Dermis blood vessel endothelial cell (primary cell): ENCODE measurements around the gene C1QTNF4. TPM values are rescaled to one million over a fixed set of nuclear protein-coding genes. Genes with fewer than 3 reads are reported as not detected.

Experiments
- DNase-seq: peaks from one replicate; pipeline ENCODE4 v3.0.0; 2010
- total RNA-seq: library from RNA; depleted of rRNA; stranded (reverse); fragments of >200 nt; gene quantifications from 2 replicates; pipeline ENCODE4 v1.2.3, GENCODE V29; 2014

Gene C1QTNF4
- total RNA-seq, 1 donor from 2014 or later: 0.34 TPM

DNA sequence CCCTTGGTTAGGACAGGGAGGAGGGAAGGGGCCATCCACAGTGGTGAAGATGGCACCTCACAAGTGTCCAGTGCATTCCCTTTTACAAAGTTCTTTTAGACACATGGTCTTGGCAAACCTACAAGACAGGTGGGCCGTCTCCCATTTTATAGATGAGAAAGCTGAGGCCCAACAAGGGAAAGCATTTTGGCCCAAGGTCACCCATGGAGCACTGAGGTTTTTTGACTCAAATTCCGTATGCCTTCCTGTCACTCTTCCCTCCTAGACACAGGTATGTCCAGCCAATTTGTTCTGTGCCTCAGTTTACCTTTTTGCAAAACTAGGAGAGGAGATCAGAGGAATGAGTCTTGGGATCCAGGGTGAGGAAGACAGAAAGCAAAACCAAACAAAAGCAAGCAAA is 1.2 kb downstream of the C1QTNF4 start:
- DNase-seq: no peak

- DNase-seq: peak; percentile 27
Measured at GRCh38 chr11:47592251-47592650, 2.0 kb downstream of the C1QTNF4 start.

GRCh38 chr11:47591764-47592163 is 2.4 kb downstream of the C1QTNF4 start:
- DNase-seq: peak; percentile 91

DNA sequence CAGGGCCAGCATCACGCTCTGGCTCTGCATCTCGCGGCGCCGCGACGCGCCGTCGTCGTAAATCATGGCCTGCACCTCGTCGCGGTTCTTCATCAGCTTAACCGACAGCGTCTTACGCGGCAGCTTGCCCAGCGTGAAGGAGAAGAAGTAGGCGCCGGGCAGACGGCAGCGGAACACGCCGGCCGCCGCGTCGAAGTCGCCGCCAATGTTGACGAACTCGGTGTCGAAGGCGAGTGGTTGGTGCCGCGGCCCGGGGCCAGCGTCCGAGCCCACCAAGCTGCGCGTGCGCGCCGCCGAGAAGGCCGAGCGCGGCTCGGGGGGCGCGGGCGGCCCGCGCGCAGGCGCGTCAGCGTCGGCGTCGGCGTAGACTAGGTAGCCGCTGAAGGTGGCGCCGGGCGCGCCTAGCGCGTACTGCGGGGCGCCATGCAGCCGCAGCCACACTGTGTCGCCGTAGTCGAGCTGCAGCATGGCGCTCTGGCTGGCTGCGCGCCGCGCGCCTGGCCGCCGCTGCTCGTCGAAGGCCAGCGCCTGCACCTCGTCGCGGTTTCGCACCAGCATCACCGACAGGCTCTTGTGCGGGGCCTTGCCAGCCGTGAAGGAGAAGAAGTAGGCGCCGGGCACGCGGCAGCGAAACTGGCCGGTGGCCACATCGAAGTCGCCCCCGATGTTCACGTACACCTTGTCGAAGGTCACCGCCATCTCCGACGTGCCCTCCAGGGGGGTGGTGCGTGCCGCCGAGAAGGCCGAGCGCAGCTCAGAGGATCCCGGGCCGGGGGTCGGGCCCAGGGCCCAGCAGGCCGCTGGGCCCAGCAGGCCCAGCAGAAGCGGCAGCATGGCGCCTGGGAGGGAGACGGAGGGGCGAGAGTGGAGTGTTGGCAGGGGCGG is 4.0 kb downstream of the C1QTNF4 start:
- no peak for DNase-seq

DNA sequence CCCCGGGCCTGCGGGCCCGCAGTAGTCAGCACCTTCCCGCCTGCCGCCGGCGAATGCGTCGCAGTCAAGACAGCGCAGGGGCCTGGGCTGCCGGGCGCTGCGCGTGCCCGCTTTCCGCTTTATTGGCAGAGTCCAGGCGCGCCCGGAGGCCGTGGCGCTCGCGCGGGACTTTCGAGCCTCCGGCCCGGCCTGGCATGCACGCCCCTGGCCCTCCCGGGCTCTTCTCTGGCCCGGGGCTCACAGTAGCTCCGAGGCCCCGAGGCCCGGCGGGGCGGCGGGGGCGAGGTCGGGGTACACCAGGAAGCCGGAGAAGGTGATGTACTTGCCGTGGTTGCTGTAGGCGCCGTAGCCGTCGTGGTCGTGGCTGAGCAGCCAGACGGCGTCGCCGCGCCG is 4.6 kb downstream of the C1QTNF4 start:
- DNase-seq: no peak

DNA sequence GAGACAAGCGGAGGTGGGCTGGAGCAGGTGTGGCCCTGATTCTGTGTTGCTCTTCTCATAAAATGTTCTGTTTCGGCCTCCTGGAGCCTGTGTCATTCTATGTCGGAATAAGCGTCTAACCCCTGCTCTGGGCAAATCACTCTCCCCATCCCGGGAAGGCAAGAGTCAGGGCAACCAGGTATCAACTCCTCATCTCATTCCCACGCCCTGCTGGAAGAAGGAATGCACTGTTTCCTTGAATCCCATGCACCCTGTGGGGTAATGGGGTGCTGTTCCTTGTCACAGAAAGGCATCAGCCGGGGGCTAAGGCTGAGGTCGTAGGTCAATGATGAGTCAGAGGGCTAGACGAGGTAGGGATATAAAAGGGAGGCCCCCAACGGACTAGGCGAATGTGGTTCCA is 5.1 kb downstream of the C1QTNF4 start:
- no peak for DNase-seq

- DNase-seq: no peak
Measured at GRCh38 chr11:47587723-47588326, 6.4 kb downstream of the C1QTNF4 start.

- no peak for DNase-seq
Measured at GRCh38 chr11:47587039-47587716, 7.0 kb downstream of the C1QTNF4 start.

- DNase-seq: no peak
Measured at GRCh38 chr11:47586098-47586855, 7.9 kb downstream of the C1QTNF4 start, which contains the start of gene FAM180B. Gene FAM180B (plus strand): TSS chr11:47586678. CDS start chr11:47586769, 91 bp downstream.

DNA sequence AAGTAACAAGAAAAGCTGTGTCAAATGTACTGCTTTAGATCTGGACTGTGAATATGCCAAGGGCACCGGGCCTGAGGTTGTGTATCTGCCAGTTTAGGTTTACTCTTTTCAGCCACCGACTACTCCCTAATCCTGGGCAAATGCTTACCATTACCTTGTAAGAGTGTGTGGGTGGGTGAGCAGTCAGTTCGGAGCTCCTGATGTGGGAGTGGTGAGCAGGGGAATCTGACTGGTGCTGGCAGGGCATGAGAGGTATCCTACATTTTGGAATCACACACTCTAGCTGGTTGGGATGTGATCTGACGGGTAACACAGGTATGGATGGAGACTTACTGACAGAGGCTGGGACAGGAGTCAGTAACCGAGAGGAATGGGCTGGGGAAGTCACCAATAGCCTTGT is 10.4 kb downstream of the C1QTNF4 start:
- no peak for DNase-seq

- peak; percentile 89 for DNase-seq
Measured at GRCh38 chr11:47578524-47579494, 15.4 kb downstream of the C1QTNF4 start, which contains the start of the genes KBTBD4 and NDUFS3. Gene KBTBD4 (minus strand): TSS chr11:47578970. CDS start chr11:47578951, 19 bp downstream. Gene NDUFS3 (plus strand): TSS chr11:47579074. CDS start chr11:47579092, 18 bp downstream.

DNA sequence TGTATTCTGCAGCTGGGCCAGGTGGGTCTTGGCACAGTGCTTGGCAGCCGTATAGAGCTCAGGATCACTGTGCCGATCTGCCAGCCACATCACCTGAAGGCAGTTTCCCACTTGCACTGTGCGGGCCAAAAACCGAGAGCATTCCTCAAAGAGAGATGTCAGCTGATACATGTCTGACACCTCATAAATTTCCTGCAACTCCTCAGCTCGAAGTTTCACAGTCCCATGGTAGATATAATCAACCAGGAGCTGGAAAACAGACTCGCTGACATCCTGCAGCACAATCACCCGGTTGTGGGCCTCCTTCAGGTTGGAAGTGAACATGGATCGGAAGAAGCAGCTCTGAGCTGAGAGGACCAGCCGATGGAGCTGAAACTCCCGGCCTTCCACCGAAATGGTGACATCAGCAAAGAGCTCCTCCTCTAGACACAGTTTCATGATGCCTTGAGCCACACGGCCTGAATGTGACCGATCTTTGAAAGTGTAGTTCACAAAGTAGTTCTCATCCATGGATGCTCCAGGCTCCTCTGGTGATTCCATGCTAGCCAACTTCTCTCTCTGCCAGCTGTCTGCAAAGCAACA is 16.7 kb downstream of the C1QTNF4 start:
- no peak for DNase-seq

DNA sequence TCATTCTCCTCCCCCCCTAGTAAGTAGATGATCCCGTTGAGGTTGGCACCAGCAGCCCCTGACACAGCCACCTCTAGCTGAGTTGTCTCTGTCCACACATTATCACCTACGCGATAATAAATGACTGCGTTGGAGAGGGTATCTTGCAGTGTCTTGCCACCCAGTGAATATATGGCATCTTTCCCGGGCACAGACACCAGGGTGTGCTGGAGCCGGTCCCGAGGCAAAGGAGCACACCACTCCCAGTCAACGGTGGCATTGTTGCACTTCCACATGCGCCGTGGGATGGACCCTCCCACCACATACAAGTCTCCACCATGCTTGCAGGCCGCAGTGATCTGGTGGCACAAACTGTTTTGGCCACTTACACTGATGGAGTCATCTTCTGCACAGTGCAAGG is 20.9 kb downstream of the C1QTNF4 start:
- no peak for DNase-seq

DNA sequence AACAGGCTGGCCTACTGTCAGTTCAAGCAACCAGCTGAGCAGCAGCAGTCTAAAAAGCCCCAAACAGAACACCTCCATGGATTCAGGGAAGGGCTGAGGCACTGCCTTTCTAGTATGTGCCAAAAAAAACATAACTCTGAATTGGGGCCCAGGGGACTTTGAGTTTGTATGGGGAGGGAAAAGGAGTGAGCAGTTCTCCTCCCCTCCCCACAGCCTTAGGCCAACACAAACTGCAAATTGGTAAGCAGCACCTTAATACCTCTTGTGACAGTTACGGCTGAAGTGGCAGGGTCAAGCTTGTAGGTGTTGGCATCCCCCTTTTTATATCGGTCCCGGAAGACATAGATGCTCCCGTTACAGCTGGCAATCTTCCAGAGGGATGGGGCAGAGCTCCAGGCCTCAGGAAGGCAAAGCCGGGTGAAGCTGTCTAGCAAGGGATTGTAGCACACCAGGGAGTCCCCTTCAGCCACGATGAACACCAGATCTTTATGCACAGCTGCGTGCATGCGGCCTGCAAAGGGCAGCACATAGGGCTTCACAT is 21.4 kb downstream of the C1QTNF4 start:
- no peak for DNase-seq

DNA sequence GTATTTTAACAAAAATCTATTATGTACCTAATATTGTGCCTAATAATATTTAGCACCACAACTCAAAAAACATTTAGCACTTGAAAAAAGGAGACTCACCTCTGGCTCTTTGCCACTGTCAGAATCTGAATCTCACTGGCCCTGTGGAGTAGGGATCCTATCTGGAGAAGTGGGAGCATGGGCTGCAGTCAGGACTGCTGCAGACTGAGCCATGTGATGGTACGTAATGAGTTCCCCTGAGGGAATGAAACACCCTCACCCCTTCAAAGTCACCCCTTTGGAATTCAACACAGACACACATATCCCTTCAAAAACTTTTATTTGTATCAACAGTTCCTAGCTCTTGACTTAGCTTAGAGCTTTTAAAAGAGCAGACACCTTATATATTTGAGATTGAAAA is 22.3 kb downstream of the C1QTNF4 start:
- no peak for DNase-seq

DNA sequence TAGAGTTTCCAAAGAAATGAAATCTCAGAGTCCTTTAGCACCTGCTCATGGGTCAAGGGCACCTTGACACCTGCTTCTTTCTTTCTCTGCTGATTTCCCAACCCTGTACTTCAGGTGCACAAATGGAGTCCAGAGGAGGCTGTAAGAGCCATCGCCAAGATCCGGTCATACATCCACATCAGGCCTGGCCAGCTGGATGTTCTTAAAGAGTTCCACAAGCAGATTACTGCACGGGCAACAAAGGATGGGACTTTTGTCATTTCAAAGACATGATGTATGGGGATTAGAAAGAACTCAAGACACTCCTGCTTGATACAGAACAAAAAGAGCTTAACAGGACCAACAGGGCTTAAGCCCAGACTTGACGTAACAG is 22.9 kb downstream of the C1QTNF4 start:
- no peak for DNase-seq

DNA sequence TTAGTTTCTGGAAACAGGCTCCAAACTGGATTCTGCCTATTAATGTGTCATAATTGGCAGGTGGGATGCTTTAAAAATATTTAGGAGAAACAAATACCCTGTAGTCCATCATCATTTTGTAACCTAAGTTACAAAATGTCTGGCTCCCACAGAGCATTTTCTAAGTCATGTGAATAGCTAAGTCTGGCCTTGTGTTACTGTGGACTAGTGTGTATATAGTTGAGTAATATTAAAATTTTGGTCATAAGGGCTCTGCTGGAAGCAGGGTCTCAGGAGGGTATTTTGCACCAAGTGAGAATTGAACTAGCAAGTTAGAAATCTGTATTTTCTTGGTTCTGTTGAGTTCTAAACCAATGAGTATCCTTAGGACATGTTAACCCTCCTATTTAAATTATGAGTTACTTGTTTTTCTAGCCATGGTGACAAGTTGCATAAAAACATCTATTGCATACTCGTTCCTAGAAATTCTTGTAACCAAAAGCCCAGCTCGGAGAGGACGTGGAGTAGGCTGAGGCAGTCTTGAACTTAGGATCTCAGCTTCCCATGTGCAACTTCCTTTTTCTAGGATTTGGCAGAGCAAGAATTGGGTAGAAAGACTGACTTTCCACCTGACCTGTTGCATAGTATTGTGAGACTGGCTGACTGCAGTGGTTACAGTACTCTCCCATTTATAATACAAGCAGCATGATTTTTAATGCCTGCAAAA is 23.4 kb downstream of the C1QTNF4 start:
- no peak for DNase-seq

DNA sequence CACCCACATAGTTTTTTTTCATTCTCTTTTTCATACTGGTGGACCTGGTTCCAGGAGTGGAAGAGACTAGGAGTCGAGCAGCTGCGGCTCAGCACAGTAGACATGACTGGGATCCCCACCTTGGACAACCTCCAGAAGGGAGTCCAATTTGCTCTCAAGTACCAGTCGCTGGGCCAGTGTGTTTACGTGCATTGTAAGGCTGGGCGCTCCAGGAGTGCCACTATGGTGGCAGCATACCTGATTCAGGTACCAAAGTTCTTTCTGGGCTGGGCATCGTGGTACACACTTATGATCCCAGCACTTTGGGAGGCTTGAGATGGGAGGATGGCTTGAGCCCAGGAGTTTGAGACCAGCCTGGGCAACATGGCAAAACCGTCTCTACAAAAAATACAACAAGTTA is 24.6 kb downstream of the C1QTNF4 start:
- no peak for DNase-seq

DNA sequence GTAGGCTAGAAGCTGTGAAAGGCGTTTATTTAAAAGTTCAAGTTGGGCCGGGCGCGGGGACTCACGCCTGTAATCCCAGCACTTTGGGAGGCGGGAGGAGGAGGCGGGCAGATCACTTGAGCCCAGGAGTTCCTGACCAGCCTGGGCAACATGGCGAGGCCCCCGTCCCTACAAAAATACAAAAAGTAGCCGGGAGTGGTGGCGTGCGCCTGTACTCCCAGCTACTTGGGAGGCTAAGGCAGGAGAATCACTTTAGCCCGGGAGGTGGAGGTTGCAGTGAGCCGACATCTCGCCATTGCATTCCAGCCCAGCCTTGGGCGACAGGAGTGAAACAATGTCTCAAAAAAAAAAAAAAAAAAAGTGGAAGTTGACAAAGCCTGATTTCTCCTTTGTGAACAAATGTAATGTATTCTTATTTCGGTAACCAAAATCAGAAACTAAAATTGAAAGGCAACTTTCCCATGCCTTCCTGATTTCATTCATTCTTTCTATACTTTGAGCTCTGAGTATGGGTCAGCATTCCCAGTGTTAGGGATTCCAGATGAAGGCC is 28.0 kb downstream of the C1QTNF4 start:
- peak; percentile 32 for DNase-seq
